Activated CD4-positive, alpha-beta T cell treated with anti-CD3 and anti-CD28 coated beads, Interleukin-2, Interleukin-4, amounts not matched to agents 100 ng/mL and 50 ng/mL, durations not matched to agents 16 hours and 8 hours (primary cell): Measurements from ENCODE around the gene CD6.

ENCODE experiments used
- DNase-seq: peaks from one replicate; pipeline ENCODE4 v3.0.0-alpha.2; 2020; ENCODE audit warnings: low spot score

The CD6 gene, protein sequence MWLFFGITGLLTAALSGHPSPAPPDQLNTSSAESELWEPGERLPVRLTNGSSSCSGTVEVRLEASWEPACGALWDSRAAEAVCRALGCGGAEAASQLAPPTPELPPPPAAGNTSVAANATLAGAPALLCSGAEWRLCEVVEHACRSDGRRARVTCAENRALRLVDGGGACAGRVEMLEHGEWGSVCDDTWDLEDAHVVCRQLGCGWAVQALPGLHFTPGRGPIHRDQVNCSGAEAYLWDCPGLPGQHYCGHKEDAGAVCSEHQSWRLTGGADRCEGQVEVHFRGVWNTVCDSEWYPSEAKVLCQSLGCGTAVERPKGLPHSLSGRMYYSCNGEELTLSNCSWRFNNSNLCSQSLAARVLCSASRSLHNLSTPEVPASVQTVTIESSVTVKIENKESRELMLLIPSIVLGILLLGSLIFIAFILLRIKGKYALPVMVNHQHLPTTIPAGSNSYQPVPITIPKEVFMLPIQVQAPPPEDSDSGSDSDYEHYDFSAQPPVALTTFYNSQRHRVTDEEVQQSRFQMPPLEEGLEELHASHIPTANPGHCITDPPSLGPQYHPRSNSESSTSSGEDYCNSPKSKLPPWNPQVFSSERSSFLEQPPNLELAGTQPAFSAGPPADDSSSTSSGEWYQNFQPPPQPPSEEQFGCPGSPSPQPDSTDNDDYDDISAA

GRCh38 chr11:60971520-60971919, at the start of gene CD6:
Gene CD6 (plus strand): TSS chr11:60971680. CDS start chr11:60971866, 186 bp downstream.
- peak; percentile 79 for DNase-seq

GRCh38 chr11:60921777-60922335, 49.6 kb upstream of the CD6 start:
- DNase-seq, result no peak

DNA sequence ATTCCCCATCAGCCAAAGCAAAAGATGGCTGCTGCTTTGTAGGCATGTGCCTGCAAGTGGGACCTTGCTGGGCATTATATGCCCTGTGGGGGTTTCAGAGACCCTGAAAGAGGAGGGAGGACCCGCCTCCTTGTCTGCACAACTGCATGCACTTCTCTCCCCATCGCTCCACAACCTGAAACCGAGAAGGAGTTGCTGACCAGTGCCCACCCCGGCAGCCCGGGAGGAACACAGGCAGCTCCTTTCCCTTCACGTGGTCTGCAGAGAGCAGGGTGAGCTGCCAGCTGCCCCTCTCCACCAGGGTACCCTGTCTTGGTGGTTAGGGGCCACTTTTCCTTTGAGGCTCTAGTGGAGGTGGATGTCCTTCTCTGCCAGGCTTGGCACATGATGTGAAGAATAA, 48.6 kb upstream of the CD6 start:
- no peak for DNase-seq

- no peak for DNase-seq
Measured at GRCh38 chr11:60923326-60923725, 48.2 kb upstream of the CD6 start.

DNA sequence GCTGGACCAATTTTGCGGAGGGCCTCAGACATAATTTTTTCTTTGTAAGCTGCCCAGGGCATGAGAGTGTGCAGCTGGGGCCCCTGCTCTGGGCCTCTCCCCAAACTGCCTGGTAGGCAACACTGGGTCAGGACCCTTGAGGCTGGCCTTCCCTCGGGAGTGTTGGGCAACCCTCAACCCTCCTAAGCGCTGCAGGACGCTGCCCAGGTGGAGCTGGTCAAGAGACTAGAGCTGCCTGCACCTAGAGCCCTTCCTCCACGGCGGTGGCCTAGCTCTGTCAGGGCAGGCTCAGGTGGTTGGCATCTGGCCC, 47.7 kb upstream of the CD6 start:
- DNase-seq, result no peak

DNA sequence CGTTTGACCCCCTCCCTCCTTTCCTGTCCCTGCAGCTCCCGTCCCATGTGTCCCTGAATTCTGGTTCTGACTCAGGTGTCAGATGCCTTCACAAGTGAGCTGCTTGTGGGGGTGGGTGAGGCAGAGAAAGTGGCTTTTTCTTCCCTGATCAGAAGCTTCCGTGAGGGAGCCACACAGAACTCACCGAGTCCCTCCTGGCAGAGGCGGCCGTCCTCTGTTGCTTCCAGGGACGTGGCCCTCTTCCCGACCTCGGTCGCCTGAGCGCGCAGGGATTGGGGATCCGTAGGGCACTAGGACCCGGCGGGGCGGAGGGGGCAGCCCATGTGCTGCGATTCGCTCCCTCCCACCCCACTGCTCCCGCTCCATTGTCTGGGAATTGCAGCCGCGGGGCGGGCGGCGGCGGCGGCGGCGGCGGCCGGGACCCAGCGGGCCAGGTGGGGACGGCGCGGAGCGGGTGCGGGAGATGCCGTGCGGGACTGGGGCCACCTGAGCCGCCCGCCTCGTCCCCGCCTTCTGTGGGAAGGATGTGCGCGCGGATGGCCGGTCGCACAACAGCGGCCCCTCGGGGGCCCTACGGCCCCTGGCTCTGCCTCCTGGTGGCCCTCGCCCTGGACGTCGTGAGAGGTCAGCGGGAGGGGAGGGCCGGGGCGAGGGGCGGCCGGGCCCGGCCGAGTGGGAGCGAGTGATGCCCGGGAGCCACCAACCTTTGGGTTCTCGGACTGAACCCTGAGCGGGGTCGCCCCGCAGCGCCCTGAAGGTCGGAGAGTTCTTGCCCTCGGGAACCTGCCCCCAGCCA, 47.2 kb upstream of the CD6 start, which contains the start of gene TMEM132A:
Gene TMEM132A, plus strand, starts transcription at position 351 of the 796 bp plus-strand sequence. Its CDS starts 174 bp downstream, at position 525.
- peak; percentile 35 for DNase-seq

DNA sequence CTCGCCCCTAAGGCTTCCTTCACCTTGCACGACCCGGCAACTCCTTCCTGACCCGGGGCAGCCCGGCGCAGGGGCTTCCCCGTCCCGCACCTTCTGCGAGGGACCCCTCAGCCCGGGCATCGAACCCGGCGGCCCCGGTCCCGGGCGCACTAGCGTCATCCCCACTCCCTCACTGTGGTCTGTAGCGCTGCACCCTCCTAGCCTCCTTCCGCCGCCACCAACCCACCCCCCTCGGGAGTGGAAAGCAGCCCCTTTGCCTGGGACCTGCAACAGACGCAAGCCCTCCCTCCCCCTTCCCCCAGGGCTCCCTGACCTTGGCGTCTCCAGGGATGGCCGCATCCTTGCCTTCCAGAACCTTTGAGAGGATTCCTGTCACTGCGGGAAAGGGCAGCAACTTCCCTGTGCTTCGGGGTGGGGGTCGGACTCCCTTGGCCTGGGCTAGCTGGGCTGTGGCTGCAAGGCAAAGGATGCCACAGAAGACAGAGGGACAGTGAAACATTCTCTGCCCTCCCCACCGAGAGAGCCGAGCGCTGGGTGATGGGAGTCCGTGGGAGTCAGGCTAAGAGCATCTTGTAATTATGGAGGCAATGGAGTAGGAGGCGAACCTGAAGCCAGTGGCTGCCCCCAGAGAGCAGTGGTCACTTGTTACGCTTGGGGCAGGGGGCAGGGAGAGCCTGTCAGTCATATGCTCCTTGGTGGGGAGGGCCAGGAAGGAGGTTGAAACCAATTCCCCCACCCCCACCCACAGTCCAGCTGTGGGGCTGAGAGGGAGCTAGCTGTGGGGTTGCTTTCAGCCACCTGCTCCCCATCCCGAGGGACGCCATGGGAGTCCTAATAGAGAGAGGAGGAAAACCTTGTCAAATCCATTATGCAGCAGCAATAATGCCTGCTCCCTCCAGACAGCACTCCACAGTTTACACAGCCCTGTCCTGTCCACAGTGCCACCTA, 46.3 kb upstream of the CD6 start:
- DNase-seq, result no peak

DNA sequence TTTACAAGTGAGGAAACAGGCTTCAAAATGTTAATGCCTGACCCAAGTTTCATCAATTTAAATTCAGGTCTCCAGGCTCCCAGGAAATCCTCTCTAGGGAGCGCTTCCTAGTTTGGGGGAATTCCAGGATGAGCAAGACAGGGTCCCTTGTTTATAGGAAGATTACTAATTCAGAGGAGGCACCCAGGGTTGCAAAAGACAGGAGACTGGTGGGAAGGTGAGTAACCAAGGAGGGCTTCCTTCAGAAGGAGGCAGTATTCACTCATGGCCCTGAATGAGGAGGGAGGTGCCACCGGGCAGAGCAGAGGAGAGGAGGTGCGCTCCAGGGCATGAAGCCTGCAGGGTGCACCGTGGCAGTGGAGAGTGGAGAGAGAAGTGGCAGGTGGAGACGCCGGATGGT, 45.6 kb upstream of the CD6 start:
- DNase-seq, result no peak

DNA sequence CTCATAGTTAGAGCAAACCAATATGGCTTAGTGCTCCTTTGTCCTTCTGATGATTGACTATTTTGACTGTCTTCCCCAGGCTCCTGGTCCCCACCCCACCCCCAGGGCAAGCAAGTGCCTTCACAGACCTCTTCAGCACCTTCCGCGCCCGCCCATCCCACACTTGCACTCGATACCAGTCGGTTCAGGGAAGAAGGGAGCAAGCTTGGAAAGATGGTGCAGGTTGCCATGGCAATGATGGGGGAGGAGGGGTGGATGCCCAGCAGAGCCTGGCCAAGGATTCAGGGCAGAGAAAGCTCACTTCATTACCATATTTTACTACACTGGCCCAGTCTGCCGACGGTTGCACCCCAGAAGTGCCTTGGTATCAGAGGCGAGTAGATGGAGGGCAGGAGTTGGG, 45.0 kb upstream of the CD6 start:
- DNase-seq, result no peak

- DNase-seq, result no peak
Measured at GRCh38 chr11:60927061-60927592, 44.4 kb upstream of the CD6 start.

- no peak for DNase-seq
Measured at GRCh38 chr11:60927600-60927999, 43.9 kb upstream of the CD6 start.

DNA sequence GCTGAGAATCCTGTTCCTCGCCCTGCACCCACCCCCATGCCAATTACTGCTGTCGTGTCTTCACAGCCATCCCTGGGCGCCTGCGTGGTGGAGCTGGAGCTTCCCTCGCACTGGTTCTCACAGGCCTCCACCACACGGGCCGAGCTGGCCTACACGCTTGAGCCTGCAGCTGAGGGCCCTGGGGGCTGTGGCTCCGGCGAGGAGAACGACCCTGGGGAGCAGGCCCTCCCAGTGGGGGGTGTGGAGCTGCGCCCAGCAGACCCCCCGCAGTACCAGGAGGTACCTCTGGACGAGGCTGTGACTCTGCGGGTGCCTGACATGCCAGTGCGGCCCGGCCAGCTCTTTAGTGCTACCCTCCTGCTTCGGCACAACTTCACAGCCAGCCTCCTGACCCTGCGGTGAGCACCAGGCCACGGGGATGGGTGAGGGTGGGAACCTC, 42.9 kb upstream of the CD6 start:
- DNase-seq, result no peak

GRCh38 chr11:60929764-60930163, 41.7 kb upstream of the CD6 start:
- no peak for DNase-seq

- DNase-seq, result no peak
Measured at GRCh38 chr11:60930394-60930793, 41.1 kb upstream of the CD6 start.

DNA sequence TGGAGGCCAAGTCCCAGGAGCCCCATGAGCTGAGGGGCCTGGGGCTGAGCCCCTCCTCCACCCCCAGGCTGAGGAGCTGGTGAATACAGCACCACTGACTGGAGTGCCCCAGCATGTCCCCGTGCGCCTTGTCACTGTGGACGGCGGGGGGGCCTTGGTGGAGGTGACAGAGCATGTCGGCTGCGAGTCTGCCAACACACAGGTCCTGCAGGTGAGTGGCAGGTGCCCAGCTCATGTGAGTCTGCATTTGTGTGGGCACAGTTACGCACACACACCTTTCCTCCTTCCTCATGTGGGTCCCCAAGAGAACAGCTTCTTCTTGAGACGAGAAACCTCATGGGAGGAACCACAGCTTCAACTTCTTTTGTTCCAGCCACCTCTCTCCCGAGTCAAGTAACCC, 39.6 kb upstream of the CD6 start:
- no peak for DNase-seq

- no peak for DNase-seq
Measured at GRCh38 chr11:60932605-60933356, 38.7 kb upstream of the CD6 start.

GRCh38 chr11:60933416-60934123, 37.9 kb upstream of the CD6 start:
- no peak for DNase-seq

- no peak for DNase-seq
Measured at GRCh38 chr11:60934124-60934789, 37.2 kb upstream of the CD6 start.
